CMK (cell line): ENCODE results near the gene TSPYL6.
"Not testable (repeated sequence)": the region's sequence is repeated elsewhere in the genome, so short reads cannot be mapped to it uniquely, and the experiment has no call there.

Experiments used
- DNase-seq: peaks from one replicate; pipeline ENCODE4 v3.0.0-alpha.2; 2010; ENCODE audit warnings: low read depth

Gene TSPYL6

GRCh38 chr2:54256091-54256694 is at the start of gene TSPYL6:
Gene TSPYL6, minus strand, starts transcription at chr2:54256229. Its CDS starts 78 bp downstream, at chr2:54256151.
- no peak for DNase-seq

- DNase-seq: no peak
Measured at GRCh38 chr2:54303631-54304030, 47.6 kb upstream of the TSPYL6 start.

- no peak for DNase-seq
Measured at GRCh38 chr2:54298514-54298913, 42.5 kb upstream of the TSPYL6 start.

GRCh38 chr2:54295911-54296310 is 39.9 kb upstream of the TSPYL6 start:
- no peak for DNase-seq

- not testable (repeated sequence) for DNase-seq
Measured at GRCh38 chr2:54294665-54295064, 38.6 kb upstream of the TSPYL6 start.

- no peak for DNase-seq
Measured at GRCh38 chr2:54290356-54291025, 34.5 kb upstream of the TSPYL6 start.

- DNase-seq: no peak
Measured at GRCh38 chr2:54289917-54290316, 33.9 kb upstream of the TSPYL6 start.

GRCh38 chr2:54287532-54287931 is 31.5 kb upstream of the TSPYL6 start:
- no peak for DNase-seq

GRCh38 chr2:54285451-54285850 is 29.4 kb upstream of the TSPYL6 start:
- DNase-seq: no peak

- DNase-seq: no peak
Measured at GRCh38 chr2:54284826-54285225, 28.8 kb upstream of the TSPYL6 start.

- DNase-seq: no peak
Measured at GRCh38 chr2:54279385-54279784, 23.4 kb upstream of the TSPYL6 start.

GRCh38 chr2:54275541-54275940 is 19.5 kb upstream of the TSPYL6 start:
- DNase-seq: no peak

- no peak for DNase-seq
Measured at GRCh38 chr2:54274781-54275242, 18.8 kb upstream of the TSPYL6 start.

- peak; percentile 26 for DNase-seq
Measured at GRCh38 chr2:54271843-54272627, 16.0 kb upstream of the TSPYL6 start.

- DNase-seq: no peak
Measured at GRCh38 chr2:54271189-54271588, 15.2 kb upstream of the TSPYL6 start.

- no peak for DNase-seq
Measured at GRCh38 chr2:54267577-54267976, 11.5 kb upstream of the TSPYL6 start.

- not testable (repeated sequence) for DNase-seq
Measured at GRCh38 chr2:54265081-54265480, 9.1 kb upstream of the TSPYL6 start.

GRCh38 chr2:54262015-54262765 is 6.2 kb upstream of the TSPYL6 start:
- no peak for DNase-seq

GRCh38 chr2:54261537-54261936 is 5.5 kb upstream of the TSPYL6 start:
- no peak for DNase-seq

- no peak for DNase-seq
Measured at GRCh38 chr2:54260241-54260595, 4.2 kb upstream of the TSPYL6 start.

- no peak for DNase-seq
Measured at GRCh38 chr2:54259413-54260240, 3.6 kb upstream of the TSPYL6 start.
